ENCODE results near the gene TMEM132C. TPM values are rescaled to one million over a fixed set of nuclear protein-coding genes. Genes with fewer than 3 reads are reported as not detected.

TMEM132C gene
- total and polyA plus RNA-seq, 2 of the 4 experiments (the other 2 are of a cell fraction) = not detected

DNA sequence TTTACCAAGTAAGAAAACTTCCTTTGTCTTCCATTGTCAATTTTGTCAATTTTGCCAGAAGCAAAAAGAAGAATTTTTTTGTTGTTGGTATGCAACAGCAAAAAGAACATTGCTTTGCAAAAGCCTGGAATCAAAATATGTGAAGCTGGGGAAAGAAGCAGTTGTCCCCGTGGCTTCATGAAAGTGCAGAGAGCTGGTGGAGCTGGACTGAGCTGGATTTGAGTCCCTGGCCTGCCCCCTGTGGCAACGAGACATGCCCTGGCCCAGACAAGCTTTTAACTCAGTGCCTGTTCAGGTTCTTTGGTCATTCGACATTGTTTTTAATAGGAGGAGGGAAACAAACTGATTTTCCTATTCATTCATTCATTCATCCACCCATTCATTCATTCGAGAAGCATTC, 486.5 kb downstream of the TMEM132C start:
- H3K14ac ChIP-seq (replicated peaks; ENCODE audit: low read depth, low read length) = no peak overlapping the region
- H4K5ac ChIP-seq (ENCODE audit: low read depth, low read length) = no peak overlapping the region
- CTCF ChIA-PET = no interaction called here
- no TSS peak for BruUV-seq (replicated peaks)
- H3K9me1 ChIP-seq (ENCODE audit: insufficient read depth, low read length) = no peaks in the 10 kb centered on the region
- no CpG with 5 or more reads among the region's 4 CpGs for WGBS, 2 experiments (ENCODE audit: extremely low coverage in 2 of 2, insufficient read length in 1 of 2)
- POLR2A ChIA-PET (ENCODE audit: unreplicated experiment) = no interaction called here
- H2BK15ac ChIP-seq (ENCODE audit: low read depth, low read length) = no peak overlapping the region
- H2AK9ac ChIP-seq (replicated peaks; ENCODE audit: low read depth, low read length, poor library complexity) = no peak overlapping the region
- no peak overlapping the region for H2BK20ac ChIP-seq (ENCODE audit: low read depth, low read length)
- no peak overlapping the region for H3K4me2 ChIP-seq (ENCODE audit: low read depth, low read length)
- no peaks in the 10 kb centered on the region for H4K20me1 ChIP-seq (ENCODE audit: insufficient read depth, low read length)
- no peak overlapping the region for H3K4me3 ChIP-seq (ENCODE audit: insufficient read depth, low read depth, low read length)
- TF ChIP-seq, protein P1, sequence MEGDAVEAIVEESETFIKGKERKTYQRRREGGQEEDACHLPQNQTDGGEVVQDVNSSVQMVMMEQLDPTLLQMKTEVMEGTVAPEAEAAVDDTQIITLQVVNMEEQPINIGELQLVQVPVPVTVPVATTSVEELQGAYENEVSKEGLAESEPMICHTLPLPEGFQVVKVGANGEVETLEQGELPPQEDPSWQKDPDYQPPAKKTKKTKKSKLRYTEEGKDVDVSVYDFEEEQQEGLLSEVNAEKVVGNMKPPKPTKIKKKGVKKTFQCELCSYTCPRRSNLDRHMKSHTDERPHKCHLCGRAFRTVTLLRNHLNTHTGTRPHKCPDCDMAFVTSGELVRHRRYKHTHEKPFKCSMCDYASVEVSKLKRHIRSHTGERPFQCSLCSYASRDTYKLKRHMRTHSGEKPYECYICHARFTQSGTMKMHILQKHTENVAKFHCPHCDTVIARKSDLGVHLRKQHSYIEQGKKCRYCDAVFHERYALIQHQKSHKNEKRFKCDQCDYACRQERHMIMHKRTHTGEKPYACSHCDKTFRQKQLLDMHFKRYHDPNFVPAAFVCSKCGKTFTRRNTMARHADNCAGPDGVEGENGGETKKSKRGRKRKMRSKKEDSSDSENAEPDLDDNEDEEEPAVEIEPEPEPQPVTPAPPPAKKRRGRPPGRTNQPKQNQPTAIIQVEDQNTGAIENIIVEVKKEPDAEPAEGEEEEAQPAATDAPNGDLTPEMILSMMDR (conservative IDR thresholded peaks at IDR 0.05; ENCODE audit: low read depth, low read length) = no peak
- no peak for TF ChIP-seq MAZ (IDR thresholded peaks at IDR 0.05; ENCODE audit: borderline replicate concordance, low read depth, low read length)
- TF ChIP-seq RAD21 (IDR thresholded peaks at IDR 0.05; ENCODE audit: low read length) = no peak
- H3K4me1 ChIP-seq (ENCODE audit: control insufficient read depth, insufficient read depth, low read length) = no peaks in the 10 kb centered on the region
- no peak overlapping the region for H2AK5ac ChIP-seq (ENCODE audit: low read depth, low read length)
- H3K56ac ChIP-seq (ENCODE audit: extremely low read depth, insufficient read depth, low read length) = no peak overlapping the region
- no peak overlapping the region for H3K4ac ChIP-seq (ENCODE audit: low read depth, low read length)
- no peak overlapping the region for H4K8ac ChIP-seq (ENCODE audit: low read depth in 2 of 2, low read length in 2 of 2)
- no peak overlapping the region for H2AFZ ChIP-seq (replicated peaks; ENCODE audit: low read length, poor library complexity)
- H3K18ac ChIP-seq (ENCODE audit: low read depth, low read length) = no peak overlapping the region
- ATAC-seq (ENCODE audit: low read depth) (no peak), DNase-seq (no peak)
- no peak overlapping the region for H2BK120ac ChIP-seq (ENCODE audit: low read depth, low read length)
- no peak overlapping the region for H2BK5ac ChIP-seq (ENCODE audit: low read depth, low read length, poor library complexity, severe bottlenecking)
- H4K91ac ChIP-seq (ENCODE audit: insufficient read depth, low read depth, low read length) = no peak overlapping the region
- no peak overlapping the region for H3K27ac ChIP-seq (ENCODE audit: insufficient read depth, low read length)
- in situ Hi-C loops (cut with MboI; ENCODE audit: low sequenced_read_pairs) (no loop called here), intact Hi-C loops (cut with micrococcal nuclease) (no loop called here), dilution Hi-C loops (cut with HindIII; ENCODE audit: low sequenced_read_pairs, unreplicated experiment) (no loop called here)
- H3K27me3 ChIP-seq (ENCODE audit: control insufficient read depth, insufficient read depth, low read length) = no peaks in the 10 kb centered on the region
- H3K9ac ChIP-seq (ENCODE audit: low read depth, low read length) = no peak overlapping the region
- no peaks in the 10 kb centered on the region for H3K79me1 ChIP-seq (ENCODE audit: low read depth in 1 of 2, low read length in 2 of 2)
- no peak overlapping the region for H3K23ac ChIP-seq (ENCODE audit: low read depth, low read length)
- peaks cover 7% of the 10 kb centered on the region for H3K9me3 ChIP-seq (ENCODE audit: control insufficient read depth, insufficient read depth, low read length)
- H3K36me3 ChIP-seq (ENCODE audit: control insufficient read depth, insufficient read depth, low read length) = no peaks in the 10 kb centered on the region

Measured in IMR-90 (cell line).